IMR-90 (cell line): Measurements from ENCODE around the gene SFXN3. TPM values are rescaled to one million over a fixed set of nuclear protein-coding genes. Genes with fewer than 3 reads are reported as not detected.

Experiments
- ATAC-seq: fragments of 200-7000 bp; cut with Tn5 transposase; 2 replicates; pipeline ENCODE4 v1.9.1; 2020; ENCODE audit warnings: low read depth, mild to moderate bottlenecking, moderate library complexity
- BruUV-seq: library from RNA; stranded (reverse); fragments of 400-500 nt; replicated peaks from 2 replicates; lab custom pipeline; 2021; lab: Mats Ljungman, UMichigan
- CTCF ChIA-PET: fragments of 300-600 bp; formaldehyde crosslinking; extraction: SDS; loops from one replicate; lab custom pipeline; 2021; ENCODE audit warnings: antibody characterized with exemption; lab: Yijun Ruan, JAX
- POLR2A ChIA-PET: fragments of 300-600 bp; sonication (Branson Sonifier 250); formaldehyde crosslinking; loops from one replicate; lab custom pipeline; 2022; ENCODE audit warnings: antibody characterized with exemption; ENCODE audit not compliant: unreplicated experiment; lab: Charles Lee
- DNase-seq: peaks from one replicate; pipeline ENCODE4 v3.0.0; 2013
- H2AFZ ChIP-seq: replicated peaks from 2 replicates; pipeline ENCODE3; 2013; ENCODE audit warnings: low read length, mild to moderate bottlenecking; ENCODE audit not compliant: poor library complexity
- H2AK5ac ChIP-seq: 2 replicates; pipeline ENCODE4 v1.6.1; 2013; ENCODE audit warnings: low read depth, low read length, inconsistent platforms
- H2AK9ac ChIP-seq: replicated peaks from 2 replicates; pipeline ENCODE3; 2013; ENCODE audit warnings: mild to moderate bottlenecking, low read depth, low read length, moderate library complexity; ENCODE audit not compliant: poor library complexity
- H2BK120ac ChIP-seq: 2 replicates; pipeline ENCODE4 v1.6.1; 2013; ENCODE audit warnings: low read depth, low read length, inconsistent platforms
- H2BK15ac ChIP-seq: 3 replicates; pipeline ENCODE4 v1.6.1; 2013; ENCODE audit warnings: low read depth, low read length, inconsistent platforms
- H2BK20ac ChIP-seq: 2 replicates; pipeline ENCODE4 v1.6.1; 2013; ENCODE audit warnings: low read depth, mild to moderate bottlenecking, inconsistent platforms, low read length, moderate library complexity
- H2BK5ac ChIP-seq: 2 replicates; pipeline ENCODE4 v1.6.1; 2013; ENCODE audit warnings: mild to moderate bottlenecking, low read depth, low read length, inconsistent platforms; ENCODE audit not compliant: poor library complexity, severe bottlenecking
- H3K14ac ChIP-seq: replicated peaks from 2 replicates; pipeline ENCODE4 v1.6.1; 2013; ENCODE audit warnings: low read depth, low read length, inconsistent platforms
- H3K18ac ChIP-seq: 2 replicates; pipeline ENCODE4 v1.6.1; 2013; ENCODE audit warnings: low read depth, low read length, control low read depth
- H3K23ac ChIP-seq: 2 replicates; pipeline ENCODE4 v1.6.1; 2013; ENCODE audit warnings: low read depth, low read length, inconsistent platforms
- H3K27ac ChIP-seq: 2 replicates; pipeline ENCODE4 v1.5.1; 2013; ENCODE audit warnings: mild to moderate bottlenecking, control low read depth, low read length; ENCODE audit not compliant: insufficient read depth
- H3K27me3 ChIP-seq: 2 replicates; pipeline ENCODE4 v1.6.1; 2013; ENCODE audit warnings: low read length; ENCODE audit not compliant: control insufficient read depth, insufficient read depth
- H3K36me3 ChIP-seq: 2 replicates; pipeline ENCODE4 v1.6.1; 2013; ENCODE audit warnings: low read length, mixed read lengths; ENCODE audit not compliant: control insufficient read depth, insufficient read depth
- H3K4ac ChIP-seq: 2 replicates; pipeline ENCODE4 v1.6.1; 2013; ENCODE audit warnings: low read depth, low read length, inconsistent platforms
- H3K4me1 ChIP-seq: 2 replicates; pipeline ENCODE4 v1.6.1; 2013; ENCODE audit warnings: low read length, mixed read lengths; ENCODE audit not compliant: control insufficient read depth, insufficient read depth
- H3K4me2 ChIP-seq: 2 replicates; pipeline ENCODE4 v1.6.1; 2013; ENCODE audit warnings: low read depth, mild to moderate bottlenecking, control low read depth, low read length, moderate library complexity
- H3K4me3 ChIP-seq: 2 replicates; pipeline ENCODE4 v1.5.1; 2013; ENCODE audit warnings: low read depth, mild to moderate bottlenecking, control low read depth, low read length, moderate library complexity; ENCODE audit not compliant: insufficient read depth
- H3K56ac ChIP-seq: 2 replicates; pipeline ENCODE4 v1.6.1; 2013; ENCODE audit warnings: low read length, inconsistent platforms; ENCODE audit not compliant: insufficient read depth; ENCODE audit errors: extremely low read depth
- H3K79me1 ChIP-seq, 2 experiments: 2 replicates each; pipeline ENCODE4 v1.6.1; 2013; ENCODE audit warnings: low read length in 2 of 2, inconsistent platforms in 1 of 2, low read depth in 1 of 2
- H3K9ac ChIP-seq: 2 replicates; pipeline ENCODE4 v1.6.1; 2013; ENCODE audit warnings: low read depth, low read length, control low read depth
- H3K9me1 ChIP-seq: 2 replicates; pipeline ENCODE4 v1.6.1; 2013; ENCODE audit warnings: low read length, inconsistent platforms; ENCODE audit not compliant: insufficient read depth
- H3K9me3 ChIP-seq: 2 replicates; pipeline ENCODE4 v1.6.1; 2013; ENCODE audit warnings: low read length; ENCODE audit not compliant: control insufficient read depth, insufficient read depth
- H4K20me1 ChIP-seq: 2 replicates; pipeline ENCODE4 v1.6.1; 2013; ENCODE audit warnings: low read length, inconsistent platforms; ENCODE audit not compliant: insufficient read depth
- H4K5ac ChIP-seq: 2 replicates; pipeline ENCODE4 v1.6.1; 2013; ENCODE audit warnings: mild to moderate bottlenecking, low read depth, low read length, control low read depth
- H4K8ac ChIP-seq, 2 experiments: 2 replicates each; pipeline ENCODE4 v1.6.1; 2013; ENCODE audit warnings: low read depth in 2 of 2, low read length in 2 of 2, control low read depth in 1 of 2, inconsistent platforms in 1 of 2
- H4K91ac ChIP-seq: 2 replicates; pipeline ENCODE4 v1.6.1; 2013; ENCODE audit warnings: low read depth, low read length, inconsistent platforms; ENCODE audit not compliant: insufficient read depth
- CEBPB ChIP-seq: IDR thresholded peaks from 2 replicates; pipeline ENCODE4 v1.6.1; 2012; ENCODE audit warnings: low read depth, low read length, improper control_type of control experiment
- MAFK ChIP-seq: IDR thresholded peaks from 2 replicates; pipeline ENCODE4 v1.6.1; 2012; ENCODE audit warnings: low read depth, low read length, improper control_type of control experiment
- MXI1 ChIP-seq: IDR thresholded peaks from 2 replicates; pipeline ENCODE4 v1.6.1; 2012; ENCODE audit warnings: low read depth, mild to moderate bottlenecking, low read length, moderate library complexity, borderline replicate concordance
- POLR2A ChIP-seq: IDR thresholded peaks from 2 replicates; pipeline ENCODE4 v1.6.1; 2012; ENCODE audit warnings: mild to moderate bottlenecking, low read depth, low read length
- RAD21 ChIP-seq: IDR thresholded peaks from 2 replicates; pipeline ENCODE4 v1.6.1; 2012; ENCODE audit warnings: low read length, improper control_type of control experiment
- RCOR1 ChIP-seq: IDR thresholded peaks from 2 replicates; pipeline ENCODE4 v1.6.1; 2012; ENCODE audit warnings: mild to moderate bottlenecking, low read length, improper control_type of control experiment; ENCODE audit not compliant: insufficient replicate concordance
- WGBS, 2 experiments: methylation state at CpG; one replicate each; pipeline versions ENCODE4 v1.1.5 to v1.1.7; 2013; ENCODE audit warnings: missing lambda C conversion rate in 2 of 2; ENCODE audit not compliant: insufficient read length in 1 of 2; ENCODE audit errors: extremely low coverage in 2 of 2; 5-methylcytosine and 5-hydroxymethylcytosine counted together
- dilution Hi-C: fragments of 300-500 bp; cut with HindIII; formaldehyde crosslinking; loops from one replicate; pipeline ENCODE4 v1.14.3; 2018; ENCODE audit warnings: low sequenced_read_pairs; ENCODE audit not compliant: unreplicated experiment
- in situ Hi-C: fragments of 300-500 bp; cut with MboI; formaldehyde crosslinking; loops from 3 replicates; pipeline ENCODE4 v1.14.3; 2019; ENCODE audit warnings: low sequenced_read_pairs, inconsistent platforms, mixed read lengths
- intact Hi-C: fragments of 100-400 bp; cut with micrococcal nuclease; formaldehyde crosslinking; loops from 2 replicates; pipeline ENCODE4 v1.10.0; 2022
- polyA plus RNA-seq, 3 experiments: library from polyadenylated mRNA; depleted of rRNA; stranded (reverse); fragments of >200 nt; gene quantifications; 2 replicates each; pipeline ENCODE4 v1.2.3, GENCODE V29; 2012; ENCODE audit warnings: low replicate concordance in 1 of 3
- total RNA-seq: library from RNA; depleted of rRNA; stranded (reverse); fragments of >200 nt; gene quantifications from 2 replicates; pipeline ENCODE4 v1.2.3, GENCODE V29; 2012
- TF ChIP-seq, protein P1 (sequence below): conservative IDR thresholded peaks from 2 replicates; pipeline ENCODE4 v1.5.1; 2012; ENCODE audit warnings: mild to moderate bottlenecking, low read depth, low read length, improper control_type of control experiment

SFXN3 gene
- total and polyA plus RNA-seq, 2 of the 4 experiments (the other 2 are of a cell fraction): 64.7 to 77.2 TPM

DNA sequence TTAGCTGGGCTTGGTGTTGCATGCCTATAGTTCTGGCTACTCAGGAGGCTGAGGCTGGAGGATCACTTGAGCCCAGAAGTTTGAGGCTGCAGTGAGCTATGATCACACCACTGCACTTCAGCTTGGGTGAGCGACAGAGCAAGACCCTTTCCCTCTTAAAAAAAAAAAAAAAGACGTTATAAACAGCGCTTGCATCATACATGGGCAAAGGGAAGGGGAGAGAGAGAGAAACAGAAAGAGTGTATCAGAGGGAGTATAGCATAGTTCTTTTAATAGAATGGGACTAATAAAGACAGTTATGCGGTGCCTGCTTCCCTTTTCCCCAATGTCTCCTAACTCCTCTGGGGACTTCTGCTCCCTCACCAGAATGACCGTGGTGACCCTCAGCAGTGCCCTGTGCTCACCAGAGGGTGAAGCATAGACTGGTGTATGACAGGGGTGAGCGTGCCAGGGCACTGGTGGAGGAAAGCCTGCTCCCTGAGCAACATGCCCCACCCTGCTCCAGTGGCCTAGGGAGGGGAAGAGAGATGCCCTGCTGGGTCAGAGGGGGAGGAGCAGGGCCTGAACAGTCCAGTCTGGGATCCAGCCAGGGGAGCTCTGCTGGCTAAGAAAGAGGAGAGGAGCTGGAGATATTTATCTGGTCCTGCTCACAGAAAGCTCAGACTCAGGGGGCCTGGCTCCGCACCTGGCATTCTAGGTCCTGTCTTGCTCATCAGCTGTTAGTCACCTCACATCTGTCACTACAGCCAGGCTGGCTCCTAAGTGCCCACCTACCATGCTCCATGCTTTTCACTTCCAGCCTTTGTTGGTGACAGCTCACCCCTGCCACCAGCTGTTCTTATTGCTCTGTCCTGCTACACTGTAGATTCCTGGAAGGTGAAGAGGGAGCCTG, 2.3 kb upstream of the SFXN3 start:
- WGBS, 2 experiments: 100% methylated on average over 1 of the region's 7 CpGs; no CpG with 5 or more reads in 1 of the 2 experiments
- ATAC-seq (no peak), DNase-seq (no peak)
- Histone ChIP-seq H2AFZ (no peak overlapping the region), H3K27me3 (peaks cover 2% of the 10 kb centered on the region; the same call in 1 of the 2 replicates), H2BK20ac (no peak overlapping the region), H3K56ac (no peak overlapping the region), H3K79me1 (peaks cover 0 to 28% of the 10 kb centered on the region in 2 experiments; a peak in 3 of 4 replicates), H3K9me1 (0 out of 2 replicates have a peak, but pooled peaks cover 2% of the 10 kb centered on the region), H3K27ac (no peak overlapping the region), H2AK9ac (no peak overlapping the region), H3K4ac (no peak overlapping the region), H3K4me2 (no peak overlapping the region), H3K18ac (no peak overlapping the region), H4K91ac (no peak overlapping the region), H4K20me1 (peaks cover 8% of the 10 kb centered on the region), H4K5ac (no peak overlapping the region), H3K23ac (no peak overlapping the region), H3K36me3 (no peaks in the 10 kb centered on the region), H2BK120ac (no peak overlapping the region), H3K14ac (no peak overlapping the region), H3K9ac (no peak overlapping the region), H2BK15ac (no peak overlapping the region), H2AK5ac (no peak overlapping the region; the same call in 1 of the 2 replicates), H4K8ac (no peak overlapping the region), H2BK5ac (no peak overlapping the region), H3K4me3 (no peak overlapping the region), H3K9me3 (no peaks in the 10 kb centered on the region), H3K4me1 (peaks cover 2% of the 10 kb centered on the region)
- intact Hi-C loops: no loop called here
- ChIA-PET CTCF (interaction anchor here (0.9 to 1.2 kb wide), 2 partner anchors 13 to 14 kb away, joined by 3 to 4 read pairs; no protein-coding TSS in a partner anchor), POLR2A (no interaction called here)
- dilution Hi-C loops: no loop called here
- BruUV-seq: no TSS peak
- TF ChIP-seq POLR2A: no peak
- TF ChIP-seq MAFK: no peak
- TF ChIP-seq, protein P1, sequence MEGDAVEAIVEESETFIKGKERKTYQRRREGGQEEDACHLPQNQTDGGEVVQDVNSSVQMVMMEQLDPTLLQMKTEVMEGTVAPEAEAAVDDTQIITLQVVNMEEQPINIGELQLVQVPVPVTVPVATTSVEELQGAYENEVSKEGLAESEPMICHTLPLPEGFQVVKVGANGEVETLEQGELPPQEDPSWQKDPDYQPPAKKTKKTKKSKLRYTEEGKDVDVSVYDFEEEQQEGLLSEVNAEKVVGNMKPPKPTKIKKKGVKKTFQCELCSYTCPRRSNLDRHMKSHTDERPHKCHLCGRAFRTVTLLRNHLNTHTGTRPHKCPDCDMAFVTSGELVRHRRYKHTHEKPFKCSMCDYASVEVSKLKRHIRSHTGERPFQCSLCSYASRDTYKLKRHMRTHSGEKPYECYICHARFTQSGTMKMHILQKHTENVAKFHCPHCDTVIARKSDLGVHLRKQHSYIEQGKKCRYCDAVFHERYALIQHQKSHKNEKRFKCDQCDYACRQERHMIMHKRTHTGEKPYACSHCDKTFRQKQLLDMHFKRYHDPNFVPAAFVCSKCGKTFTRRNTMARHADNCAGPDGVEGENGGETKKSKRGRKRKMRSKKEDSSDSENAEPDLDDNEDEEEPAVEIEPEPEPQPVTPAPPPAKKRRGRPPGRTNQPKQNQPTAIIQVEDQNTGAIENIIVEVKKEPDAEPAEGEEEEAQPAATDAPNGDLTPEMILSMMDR: no peak
- TF ChIP-seq MXI1: no peak
- TF ChIP-seq RCOR1: no peak
- TF ChIP-seq RAD21: no peak
- no peak for TF ChIP-seq CEBPB
- in situ Hi-C loops: no loop called here
